Measurements from ENCODE around the gene TNS3.

GRCh38 chr7:47481541-47482012 is 100.3 kb downstream of the TNS3 start:
- TF ChIP-seq POLR2A (IDR thresholded peaks at IDR 0.05): no peak
- TF ChIP-seq CTCF (IDR thresholded peaks at IDR 0.05): no peak
